AG10803 (cell line): Measurements from ENCODE around the gene ARHGAP15.

ENCODE experiments used
- DNase-seq: peaks from one replicate; pipeline ENCODE4 v3.0.0; 2010; ENCODE audit warnings: low read depth
- H3K4me3 ChIP-seq: 2 replicates; pipeline ENCODE4 v1.5.1; 2011; ENCODE audit warnings: mild to moderate bottlenecking, low read length, control low read depth
- TF ChIP-seq, protein P1 (sequence below): conservative IDR thresholded peaks from 2 replicates; pipeline ENCODE4 v1.5.1; 2011; ENCODE audit warnings: mild to moderate bottlenecking, low read length, control low read depth, inconsistent platforms

The ARHGAP15 gene

DNA sequence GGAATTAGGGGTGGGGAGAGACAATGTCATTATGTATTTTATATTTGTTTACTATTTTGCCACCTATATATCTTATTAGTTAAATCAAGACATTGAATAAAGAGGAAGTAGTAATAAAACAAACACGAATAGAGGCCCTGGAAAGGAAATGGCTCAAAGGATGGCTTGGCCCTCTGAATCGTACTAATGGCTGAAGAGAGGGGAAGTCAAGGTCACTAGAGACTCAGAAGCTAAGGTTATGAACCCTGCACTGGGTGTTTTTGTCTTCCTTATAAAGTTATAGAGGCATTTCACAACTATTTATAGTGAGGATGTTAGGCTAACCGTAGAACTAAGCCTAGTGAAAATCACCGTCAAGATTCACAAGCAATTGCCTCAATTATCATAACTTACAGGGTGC lies 685.9 kb downstream of the ARHGAP15 start:
- H3K4me3 ChIP-seq, result no peak overlapping the region
- TF ChIP-seq, protein P1, sequence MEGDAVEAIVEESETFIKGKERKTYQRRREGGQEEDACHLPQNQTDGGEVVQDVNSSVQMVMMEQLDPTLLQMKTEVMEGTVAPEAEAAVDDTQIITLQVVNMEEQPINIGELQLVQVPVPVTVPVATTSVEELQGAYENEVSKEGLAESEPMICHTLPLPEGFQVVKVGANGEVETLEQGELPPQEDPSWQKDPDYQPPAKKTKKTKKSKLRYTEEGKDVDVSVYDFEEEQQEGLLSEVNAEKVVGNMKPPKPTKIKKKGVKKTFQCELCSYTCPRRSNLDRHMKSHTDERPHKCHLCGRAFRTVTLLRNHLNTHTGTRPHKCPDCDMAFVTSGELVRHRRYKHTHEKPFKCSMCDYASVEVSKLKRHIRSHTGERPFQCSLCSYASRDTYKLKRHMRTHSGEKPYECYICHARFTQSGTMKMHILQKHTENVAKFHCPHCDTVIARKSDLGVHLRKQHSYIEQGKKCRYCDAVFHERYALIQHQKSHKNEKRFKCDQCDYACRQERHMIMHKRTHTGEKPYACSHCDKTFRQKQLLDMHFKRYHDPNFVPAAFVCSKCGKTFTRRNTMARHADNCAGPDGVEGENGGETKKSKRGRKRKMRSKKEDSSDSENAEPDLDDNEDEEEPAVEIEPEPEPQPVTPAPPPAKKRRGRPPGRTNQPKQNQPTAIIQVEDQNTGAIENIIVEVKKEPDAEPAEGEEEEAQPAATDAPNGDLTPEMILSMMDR, result no peak
- no peak for DNase-seq

DNA sequence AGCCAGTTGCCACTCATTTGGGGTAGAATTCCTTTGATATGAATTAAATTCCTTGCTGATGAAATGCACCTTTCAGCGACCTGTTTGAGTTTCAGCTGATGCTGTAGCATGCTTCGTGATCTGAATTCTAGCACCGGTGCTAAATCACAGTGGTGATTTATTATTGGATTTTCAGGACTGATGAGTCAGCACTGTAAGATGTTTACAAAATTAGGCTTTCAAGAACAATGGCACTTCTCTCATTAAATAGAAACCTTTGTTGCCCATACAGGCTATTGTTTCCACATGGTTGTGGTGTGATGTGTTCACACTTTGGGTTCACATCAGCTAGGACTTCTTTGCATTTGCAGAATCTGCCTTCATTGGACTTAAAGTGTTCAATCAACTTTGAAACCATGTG lies 687.7 kb downstream of the ARHGAP15 start:
- H3K4me3 ChIP-seq, result no peak overlapping the region
- no peak for DNase-seq
- TF ChIP-seq, protein P1, result no peak
